Hematopoietic multipotent progenitor cell (in vitro differentiated cells): ENCODE measurements around the gene SARM1. TPM values are rescaled to one million over a fixed set of nuclear protein-coding genes. Genes with fewer than 3 reads are reported as not detected.

ENCODE experiments used
- DNase-seq, 3 donors: peaks; one replicate each; pipeline ENCODE4 v3.0.0-alpha.2; 2011 to 2015; ENCODE audit warnings: low read depth in 2 of 3, low spot score in 2 of 3
- total RNA-seq: library from RNA; depleted of rRNA; stranded (reverse); fragments of >200 nt; gene quantifications from one replicate; pipeline ENCODE4 v1.2.3, GENCODE V29; 2012

SARM1 gene
- total RNA-seq, 1 donor, result 32.3 TPM

GRCh38 chr17:28392491-28392890, 21.0 kb downstream of the SARM1 start:
- DNase-seq, result no peak

GRCh38 chr17:28394337-28395116, 23.0 kb downstream of the SARM1 start:
- no peak for DNase-seq

DNA sequence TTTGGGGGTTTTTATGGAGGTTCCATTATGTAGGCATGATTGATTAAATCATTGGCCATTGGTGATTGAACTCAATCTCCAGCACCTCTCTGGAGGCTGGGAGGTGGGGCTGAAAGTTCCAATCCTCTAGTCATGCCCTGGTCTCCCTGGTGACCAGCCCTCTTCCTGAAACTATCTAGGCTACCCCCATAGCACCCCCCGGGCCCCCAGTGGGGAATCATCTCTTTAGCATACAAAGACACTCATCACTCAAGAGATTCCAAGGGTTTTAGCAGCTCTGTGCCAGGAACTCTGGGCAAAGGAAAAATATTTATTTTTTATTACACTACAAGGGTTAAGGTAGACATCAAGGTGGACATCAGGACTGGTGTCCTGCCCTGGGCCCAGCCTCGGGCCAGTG, 23.9 kb downstream of the SARM1 start:
- DNase-seq, result no peak

DNA sequence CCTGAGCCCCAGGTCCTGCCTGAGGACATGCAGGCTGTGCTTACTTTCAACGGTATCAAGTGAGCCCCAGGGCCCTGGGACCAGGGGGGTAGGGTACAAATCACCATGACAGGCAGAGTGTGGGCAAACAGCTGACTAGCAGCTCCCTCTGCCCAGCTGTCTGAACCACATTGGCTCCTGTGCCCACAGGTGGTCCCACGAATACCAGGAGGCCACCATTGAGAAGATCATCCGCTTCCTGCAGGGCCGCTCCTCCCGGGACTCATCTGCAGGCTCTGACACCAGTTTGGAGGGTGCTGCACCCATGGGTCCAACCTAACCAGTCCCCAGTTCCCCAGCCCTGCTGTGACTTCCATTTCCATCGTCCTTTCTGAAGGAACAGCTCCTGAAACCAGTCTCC, 24.5 kb downstream of the SARM1 start:
- no peak for DNase-seq

DNA sequence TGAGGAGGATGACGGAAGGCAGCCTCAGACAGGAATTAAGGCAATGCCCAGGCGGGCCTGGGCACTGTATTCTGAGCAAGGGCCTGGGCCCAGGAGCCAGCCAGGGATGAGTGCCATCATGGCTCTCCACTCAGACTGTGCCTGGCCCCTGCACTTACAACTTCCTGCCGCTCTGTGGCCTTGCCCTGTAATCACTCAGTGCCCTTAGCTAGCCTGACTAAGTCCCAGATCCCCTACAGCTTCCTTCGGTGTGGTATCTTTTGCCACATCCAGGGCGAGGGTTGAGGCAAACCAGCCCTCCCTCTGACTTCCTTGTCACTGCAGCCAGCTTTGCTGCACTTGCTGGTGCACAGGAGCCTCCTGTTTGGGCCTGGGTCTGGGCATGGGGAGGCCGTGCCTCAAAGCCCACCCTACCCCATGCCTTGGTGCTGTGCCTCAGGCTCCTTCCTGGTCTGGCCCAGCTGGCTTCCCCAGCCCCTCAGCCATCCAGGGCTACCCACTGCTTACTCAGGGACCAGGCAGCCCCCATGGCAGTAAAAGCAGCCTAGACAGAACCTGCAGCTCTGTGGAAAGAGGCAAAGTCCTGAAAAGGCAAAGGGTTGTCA, 25.2 kb downstream of the SARM1 start:
- no peak for DNase-seq

- no peak for DNase-seq
Measured at GRCh38 chr17:28397275-28397674, 25.8 kb downstream of the SARM1 start.

GRCh38 chr17:28397687-28398279, 26.3 kb downstream of the SARM1 start:
- no peak for DNase-seq

- DNase-seq, result no peak
Measured at GRCh38 chr17:28398280-28398981, 26.9 kb downstream of the SARM1 start.

- DNase-seq, result no peak
Measured at GRCh38 chr17:28399808-28400207, 28.3 kb downstream of the SARM1 start.

DNA sequence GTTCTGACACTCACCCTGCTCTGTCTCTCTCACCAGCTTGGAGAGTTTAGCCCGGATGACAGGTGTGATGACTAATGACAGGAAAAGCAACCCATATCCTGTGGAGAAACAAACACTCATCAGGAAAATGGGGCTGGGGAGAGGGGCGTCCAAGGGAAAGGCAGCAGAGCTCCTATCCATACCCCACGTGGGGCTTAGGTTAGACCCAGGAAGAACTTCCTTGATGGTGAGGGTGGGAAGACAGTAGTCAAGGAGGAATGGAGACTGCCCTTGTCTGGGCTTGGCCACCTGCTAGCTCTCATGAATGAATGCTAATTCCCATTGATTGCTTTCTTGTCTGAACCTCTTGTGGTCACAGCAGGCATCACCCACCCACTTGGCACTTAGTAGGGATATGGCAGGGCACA, 30.7 kb downstream of the SARM1 start:
- no peak for DNase-seq

- DNase-seq, result no peak
Measured at GRCh38 chr17:28402844-28403243, 31.4 kb downstream of the SARM1 start.

DNA sequence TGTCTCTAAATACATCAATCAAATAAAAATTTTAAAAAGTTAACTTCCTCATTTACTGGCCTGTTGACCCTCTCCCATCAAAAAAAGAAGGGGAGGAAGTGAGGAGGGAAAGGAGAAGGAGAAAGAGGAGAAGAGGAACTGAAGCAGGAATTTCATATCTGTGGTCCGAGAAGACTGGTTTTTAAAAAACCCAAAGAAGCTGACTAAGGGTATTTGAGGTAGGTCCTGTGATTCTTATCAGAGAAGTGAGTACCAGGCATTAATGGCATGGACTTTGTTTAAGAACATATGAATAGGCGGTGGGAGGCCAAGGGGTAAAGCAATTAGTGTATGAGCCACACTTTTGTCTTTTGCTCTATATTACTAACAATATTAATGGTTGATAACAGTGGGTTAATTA, 32.5 kb downstream of the SARM1 start:
- no peak for DNase-seq

DNA sequence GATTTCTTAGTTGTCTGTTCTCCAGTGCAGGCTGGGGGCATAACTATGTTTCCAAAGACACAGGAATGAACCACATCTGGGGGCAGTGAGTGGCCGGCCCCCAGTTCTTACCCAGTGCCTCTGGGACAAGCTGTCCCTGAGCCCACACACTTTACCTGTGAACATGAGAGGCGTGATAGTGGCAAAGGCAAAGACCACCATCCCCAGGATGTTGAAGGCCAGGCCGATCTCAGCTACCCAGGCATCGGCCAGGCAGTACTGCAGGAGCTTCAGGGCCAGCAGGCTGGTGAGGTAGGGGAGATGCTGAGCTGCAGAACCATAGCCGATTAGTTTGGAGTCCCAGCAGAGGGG, 32.9 kb downstream of the SARM1 start:
- DNase-seq, result no peak

- no peak for DNase-seq
Measured at GRCh38 chr17:28404812-28405570, 33.5 kb downstream of the SARM1 start.

DNA sequence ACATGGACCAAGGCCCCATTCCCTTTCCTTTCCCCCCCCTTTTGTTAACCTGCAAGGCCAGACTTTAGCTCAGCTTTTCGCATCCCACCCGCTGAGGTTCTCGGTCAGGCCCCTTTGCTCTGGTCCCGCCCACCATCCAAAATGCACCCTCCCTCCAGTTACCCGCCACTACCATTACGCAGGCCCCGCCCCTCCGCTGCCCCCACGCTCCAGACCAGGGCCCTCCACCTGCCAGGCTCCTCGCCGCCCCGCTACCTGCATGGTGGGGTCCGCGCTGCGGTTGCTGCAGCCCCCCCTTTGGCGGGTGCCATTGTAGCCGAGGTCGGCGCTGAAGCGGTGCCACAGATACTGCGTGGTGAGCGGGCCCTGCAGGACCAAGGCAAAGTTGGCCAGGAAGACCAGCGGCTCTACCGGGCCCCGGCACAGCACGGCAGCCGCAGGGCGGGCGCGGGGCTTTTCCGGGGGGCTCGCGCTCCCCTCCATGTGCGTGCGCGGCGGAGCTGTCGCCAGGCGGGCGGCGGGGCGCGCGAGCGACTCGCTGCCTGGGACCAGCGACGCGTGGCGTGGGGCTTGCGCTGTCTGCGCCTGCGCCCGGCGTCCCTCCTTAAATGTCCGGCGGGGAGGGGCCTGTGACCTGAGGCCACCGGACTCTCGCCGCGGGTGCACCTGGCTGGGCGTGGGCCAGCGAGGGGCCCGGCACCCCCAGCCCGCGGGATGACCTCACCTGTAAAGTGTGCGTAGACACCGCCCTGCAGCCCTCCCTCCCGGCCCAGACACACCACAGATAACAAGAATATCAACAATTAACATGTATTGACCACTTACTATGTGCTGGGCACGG, 34.4 kb downstream of the SARM1 start, which contains the start of gene SLC46A1:
Gene SLC46A1, minus strand, starts transcription at position 581 of the 841 bp plus-strand sequence. Its CDS starts 98 bp downstream, at position 483.
- DNase-seq, result peak in 1 of 3 donors; percentile 38

- DNase-seq, result peak in 1 of 3 donors; percentile 21
Measured at GRCh38 chr17:28406473-28406814, 35.0 kb downstream of the SARM1 start.

- DNase-seq, result no peak
Measured at GRCh38 chr17:28407130-28407973, 35.9 kb downstream of the SARM1 start.

- no peak for DNase-seq
Measured at GRCh38 chr17:28407974-28408306, 36.4 kb downstream of the SARM1 start.

DNA sequence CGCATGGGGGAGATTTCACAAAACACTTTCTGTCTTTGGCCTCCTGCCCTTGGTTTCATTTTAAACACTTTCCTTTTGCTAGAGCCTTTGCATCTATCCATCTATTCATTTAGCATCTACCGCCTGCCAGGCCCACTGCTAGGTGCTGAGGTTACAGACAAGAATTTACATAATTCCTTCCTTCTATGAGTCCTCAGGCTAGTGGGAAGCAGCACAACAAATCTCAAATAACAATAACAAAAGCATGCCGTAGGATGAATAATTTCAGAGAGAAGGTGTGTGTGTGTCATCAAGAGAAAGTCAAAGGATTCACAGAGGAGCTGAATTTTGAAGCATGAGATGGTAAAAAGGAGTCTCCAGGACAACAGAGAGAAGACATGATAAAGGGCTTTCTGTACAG, 40.6 kb downstream of the SARM1 start:
- DNase-seq, result no peak
